VCaP (cell line): ENCODE data around the gene ACOX1.

ENCODE experiments used
- H3K27ac ChIP-seq: fragments of 450-650 bp; 2 replicates; pipeline ENCODE4 v1.5.1; 2017
- TF ChIP-seq, protein P1 (sequence below): fragments of 450-650 bp; conservative IDR thresholded peaks from 2 replicates; pipeline ENCODE4 v1.5.1; 2017; ENCODE audit warnings: mild to moderate bottlenecking, moderate library complexity

ACOX1 gene

DNA sequence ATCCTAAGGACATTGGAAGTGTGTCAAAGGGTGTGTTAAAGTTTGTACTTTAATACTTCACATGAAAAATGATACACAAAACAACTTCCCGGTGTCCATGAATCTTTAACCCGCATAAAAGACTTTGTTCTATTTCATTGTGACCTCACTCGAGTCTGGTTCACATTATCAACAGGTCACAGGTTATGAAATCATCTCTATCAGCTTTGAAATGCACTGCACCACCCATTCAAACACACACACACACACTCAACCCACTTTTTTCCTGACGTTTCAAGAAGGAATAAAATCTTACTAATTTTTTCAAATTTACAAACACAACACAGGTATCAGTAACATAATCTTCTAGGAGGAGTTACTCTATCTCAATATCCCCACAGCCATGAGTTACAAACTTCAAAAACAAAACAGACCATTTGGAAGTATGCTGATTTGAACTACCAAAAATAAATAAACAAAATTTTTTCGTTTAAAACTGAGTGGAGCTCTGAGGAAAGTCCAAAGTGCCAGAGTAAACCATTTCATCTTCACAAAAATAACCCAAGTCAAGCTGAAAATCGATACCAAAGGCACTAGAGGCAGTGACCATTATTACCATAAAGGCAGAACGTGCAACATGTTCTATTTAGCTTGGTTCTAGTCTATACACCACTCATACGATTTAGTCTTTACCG lies 2.7 kb downstream of the ACOX1 start:
- TF ChIP-seq, protein P1, sequence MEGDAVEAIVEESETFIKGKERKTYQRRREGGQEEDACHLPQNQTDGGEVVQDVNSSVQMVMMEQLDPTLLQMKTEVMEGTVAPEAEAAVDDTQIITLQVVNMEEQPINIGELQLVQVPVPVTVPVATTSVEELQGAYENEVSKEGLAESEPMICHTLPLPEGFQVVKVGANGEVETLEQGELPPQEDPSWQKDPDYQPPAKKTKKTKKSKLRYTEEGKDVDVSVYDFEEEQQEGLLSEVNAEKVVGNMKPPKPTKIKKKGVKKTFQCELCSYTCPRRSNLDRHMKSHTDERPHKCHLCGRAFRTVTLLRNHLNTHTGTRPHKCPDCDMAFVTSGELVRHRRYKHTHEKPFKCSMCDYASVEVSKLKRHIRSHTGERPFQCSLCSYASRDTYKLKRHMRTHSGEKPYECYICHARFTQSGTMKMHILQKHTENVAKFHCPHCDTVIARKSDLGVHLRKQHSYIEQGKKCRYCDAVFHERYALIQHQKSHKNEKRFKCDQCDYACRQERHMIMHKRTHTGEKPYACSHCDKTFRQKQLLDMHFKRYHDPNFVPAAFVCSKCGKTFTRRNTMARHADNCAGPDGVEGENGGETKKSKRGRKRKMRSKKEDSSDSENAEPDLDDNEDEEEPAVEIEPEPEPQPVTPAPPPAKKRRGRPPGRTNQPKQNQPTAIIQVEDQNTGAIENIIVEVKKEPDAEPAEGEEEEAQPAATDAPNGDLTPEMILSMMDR = no peak
- H3K27ac ChIP-seq = peak overlapping the region; percentile 98; the same call in 1 of the 2 replicates

DNA sequence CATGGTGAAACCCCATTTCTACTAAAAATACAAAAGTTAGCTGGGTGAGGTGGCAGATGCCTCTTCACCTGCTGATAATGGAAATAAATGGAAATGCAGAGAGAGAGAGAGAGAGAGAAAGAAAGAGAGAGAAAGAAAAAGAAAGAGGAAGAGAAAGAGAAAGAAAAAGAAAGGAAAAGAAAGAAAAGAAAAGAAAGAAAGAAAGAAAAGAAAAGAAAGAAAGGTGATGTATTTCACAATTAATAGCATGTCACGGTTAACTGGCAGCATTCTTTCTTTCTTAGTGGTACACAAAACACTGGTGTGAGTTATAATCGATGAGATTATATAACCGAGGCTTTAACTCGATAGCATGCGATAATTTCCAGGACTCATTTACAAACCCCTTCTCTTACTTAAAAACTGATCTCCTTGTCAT lies 3.2 kb downstream of the ACOX1 start:
- TF ChIP-seq, protein P1 = no peak
- peak overlapping the region; percentile 98; the same call in 1 of the 2 replicates for H3K27ac ChIP-seq

DNA sequence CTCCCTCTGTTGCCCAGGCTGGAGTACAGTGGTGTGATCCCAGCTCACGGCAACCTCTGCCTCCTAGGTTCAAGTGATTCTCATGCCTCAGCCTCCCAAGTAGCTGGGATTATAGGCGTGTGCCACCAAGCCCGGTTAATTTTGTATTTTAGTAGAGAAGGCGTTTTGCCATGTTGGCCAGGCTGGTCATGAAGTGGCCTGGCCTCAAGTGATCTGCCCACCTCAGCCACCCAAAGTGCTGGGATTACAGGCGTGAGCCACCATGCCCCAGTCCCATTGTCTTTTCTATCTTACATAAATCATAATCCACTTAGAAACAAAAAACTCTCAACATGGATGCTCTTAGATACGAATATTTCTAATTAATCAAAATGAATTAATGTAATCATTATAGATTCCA lies 3.8 kb downstream of the ACOX1 start:
- peak overlapping the region; percentile 98; the same call in 1 of the 2 replicates for H3K27ac ChIP-seq

DNA sequence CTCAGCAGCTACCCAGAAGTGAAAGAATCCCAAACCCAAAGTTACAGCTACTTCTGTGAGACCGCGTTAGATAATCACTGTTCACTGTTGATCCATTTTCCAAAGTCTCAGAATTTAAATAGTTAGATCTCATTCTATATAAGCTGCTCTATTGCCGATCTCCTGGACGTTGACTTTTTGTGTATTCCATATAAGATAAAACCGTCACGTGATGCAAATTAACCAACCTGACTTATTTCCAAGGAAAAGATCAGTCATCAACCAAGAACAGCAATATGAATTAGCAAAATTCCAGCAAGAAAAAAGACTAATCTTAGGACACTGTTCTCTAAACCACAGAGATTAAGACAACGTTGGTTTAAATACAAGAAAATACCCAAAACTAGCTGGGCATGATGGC lies 8.3 kb downstream of the ACOX1 start:
- peak overlapping the region; percentile 25 for H3K27ac ChIP-seq
- TF ChIP-seq, protein P1 = no peak

DNA sequence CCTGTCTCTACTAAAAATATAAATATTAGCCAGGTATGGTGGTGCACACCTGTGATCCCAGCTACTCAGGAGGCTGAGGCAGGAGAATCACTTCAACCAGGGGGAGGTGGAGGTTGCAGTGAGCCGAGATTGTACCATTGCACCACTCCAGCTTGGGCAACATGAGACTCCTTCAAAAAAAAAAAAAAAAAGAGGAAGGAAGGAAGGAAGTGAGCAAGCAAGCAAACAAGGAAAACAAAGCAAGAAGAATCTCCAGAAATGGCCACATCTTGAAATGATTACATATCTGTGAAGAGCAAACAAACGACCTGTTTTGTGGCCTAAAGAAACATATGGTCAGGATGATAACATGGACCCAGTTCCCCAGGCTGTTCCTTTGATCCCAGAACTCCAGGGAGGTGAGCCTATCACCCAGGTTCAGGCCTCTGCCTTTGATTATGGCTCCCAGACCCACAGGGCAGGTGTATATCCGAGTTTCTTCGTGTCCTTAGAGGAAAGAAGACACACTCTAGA lies 8.9 kb downstream of the ACOX1 start:
- H3K27ac ChIP-seq = peak overlapping the region; percentile 25
- TF ChIP-seq, protein P1 = no peak

DNA sequence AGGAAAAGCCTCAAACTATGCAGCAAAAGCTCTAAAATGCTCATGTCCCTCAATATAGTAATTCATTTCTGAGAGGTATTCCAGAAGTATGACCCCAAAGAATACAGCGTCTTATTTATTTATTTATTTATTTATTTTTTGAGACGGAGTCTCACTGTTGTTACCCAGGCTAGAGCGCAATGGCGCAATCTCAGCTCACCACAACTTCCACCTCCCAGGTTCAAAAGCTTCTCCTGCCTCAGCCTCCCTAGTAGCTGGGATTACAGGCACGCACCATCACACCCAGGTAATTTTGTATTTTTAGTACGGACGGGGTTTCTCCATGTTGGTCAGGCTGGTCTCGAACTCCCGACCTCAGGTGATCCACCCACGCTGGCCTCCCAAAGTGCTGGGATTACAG lies 9.9 kb downstream of the ACOX1 start:
- 0 out of 2 replicates have a peak overlapping the region, but pooled peaks have one; percentile 25 for H3K27ac ChIP-seq

DNA sequence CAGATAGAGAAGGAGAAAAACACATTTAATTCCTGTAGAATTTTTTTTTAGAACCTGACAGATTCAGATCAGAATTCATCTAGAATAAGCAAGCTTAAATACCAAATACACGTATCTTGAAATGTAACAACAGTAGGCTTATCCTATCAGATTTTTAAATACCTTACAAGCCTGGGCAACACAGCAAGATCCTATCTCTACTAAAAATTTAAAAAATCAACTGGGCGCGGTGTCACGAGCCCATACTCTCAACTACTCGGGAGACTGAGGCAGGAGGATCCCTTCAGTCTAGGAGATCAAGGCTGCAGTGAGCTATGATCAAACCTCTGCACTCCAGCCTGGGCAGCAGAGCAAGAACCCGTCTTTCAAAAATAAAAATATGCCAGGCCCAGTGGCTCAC lies 13.5 kb downstream of the ACOX1 start:
- H3K27ac ChIP-seq = no peak overlapping the region
- TF ChIP-seq, protein P1 = no peak

DNA sequence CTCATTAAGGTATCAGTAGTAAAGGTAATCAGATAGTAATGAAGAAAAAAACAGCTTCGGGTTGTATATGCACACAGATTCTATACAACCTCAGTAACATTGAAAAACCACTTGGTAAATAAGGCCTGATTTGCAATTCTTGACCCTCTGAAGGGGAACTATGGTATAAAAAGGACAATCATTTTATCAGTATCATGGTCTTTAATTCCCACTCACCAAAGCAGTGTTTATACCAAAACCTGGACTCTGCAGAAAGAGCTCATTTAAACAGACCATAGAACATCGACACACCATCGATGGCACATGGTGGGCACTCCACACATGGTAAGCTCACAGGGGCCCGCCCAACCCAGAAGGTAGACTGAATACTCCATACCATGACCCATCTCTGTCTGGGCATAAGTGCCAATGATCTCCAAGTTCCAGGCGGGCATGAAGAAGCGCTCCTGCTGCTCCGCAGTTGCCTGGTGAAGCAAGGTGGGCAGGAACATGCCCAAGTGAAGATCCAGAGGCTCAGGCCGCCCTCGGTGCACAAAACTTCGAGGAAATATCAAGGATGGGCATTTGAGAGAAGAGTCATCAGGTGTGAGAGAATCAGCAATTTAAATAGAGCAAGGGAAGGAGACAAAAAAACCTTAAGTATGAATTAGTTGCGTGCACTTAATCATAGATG lies 19.0 kb downstream of the ACOX1 start:
- peak overlapping the region; percentile 66 for H3K27ac ChIP-seq
- TF ChIP-seq, protein P1 = no peak
